ENCODE measurements around the gene LRTM2.

The LRTM2 gene

DNA sequence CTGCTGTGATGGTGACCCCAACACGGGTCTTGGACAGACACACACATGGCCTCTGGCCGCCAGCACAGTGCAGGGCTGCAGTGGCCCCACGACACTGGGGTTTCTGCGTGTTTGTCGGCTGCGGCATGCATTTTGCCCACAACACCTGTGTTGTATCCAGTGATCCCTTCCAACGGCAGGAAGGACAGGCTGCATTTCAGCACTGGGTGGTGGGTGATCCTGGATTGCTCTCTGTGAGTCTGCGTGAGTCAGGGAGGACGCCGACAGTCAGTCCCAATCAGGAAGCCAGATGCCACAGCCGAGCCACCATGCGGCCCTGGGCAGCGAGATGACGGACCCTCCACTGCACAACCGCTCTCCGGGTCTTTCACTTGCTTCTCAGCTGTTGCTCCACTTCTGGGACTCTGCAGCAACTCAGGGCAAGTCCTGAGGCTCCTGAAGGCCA is 20.6 kb downstream of the LRTM2 start:
- Histone ChIP-seq H3K4me3 (ENCODE audit: low read depth, low read length) (no peak overlapping the region), H3K4me1 (ENCODE audit: control insufficient read depth, insufficient read depth, low read length) (no peaks in the 10 kb centered on the region), H3K36me3 (ENCODE audit: control insufficient read depth in 2 of 2, insufficient read depth in 1 of 2, low read length in 2 of 2) (no peaks in the 10 kb centered on the region), H3K9me3 (ENCODE audit: control insufficient read depth, insufficient read depth, low read depth, low read length) (no peaks in the 10 kb centered on the region), H3K27ac (ENCODE audit: extremely low read depth, low read depth, low read length) (no peak overlapping the region)
- POLR2A ChIA-PET = no interaction called here
- CTCF ChIA-PET = no interaction called here
- no peak for TF ChIP-seq ZFP37 (tag by site-specific recombination; IDR thresholded peaks at IDR 0.05)
- TF ChIP-seq ZNF792 (tag by site-specific recombination; IDR thresholded peaks at IDR 0.05) = no peak
- no peak for TF ChIP-seq ZNF76 (tag by site-specific recombination; IDR thresholded peaks at IDR 0.05; ENCODE audit: borderline replicate concordance, low read depth)
- no peak for TF ChIP-seq KLF16 (tag by site-specific recombination; IDR thresholded peaks at IDR 0.05)
- no peak for TF ChIP-seq GFI1B (tag by site-specific recombination; IDR thresholded peaks at IDR 0.05)
- no peak for TF ChIP-seq ZNF138 (tag by site-specific recombination; IDR thresholded peaks at IDR 0.05; ENCODE audit: borderline replicate concordance)
- no peak for TF ChIP-seq ZNF19 (tag by site-specific recombination; IDR thresholded peaks at IDR 0.05; ENCODE audit: low read depth)
- TF ChIP-seq, protein P1, sequence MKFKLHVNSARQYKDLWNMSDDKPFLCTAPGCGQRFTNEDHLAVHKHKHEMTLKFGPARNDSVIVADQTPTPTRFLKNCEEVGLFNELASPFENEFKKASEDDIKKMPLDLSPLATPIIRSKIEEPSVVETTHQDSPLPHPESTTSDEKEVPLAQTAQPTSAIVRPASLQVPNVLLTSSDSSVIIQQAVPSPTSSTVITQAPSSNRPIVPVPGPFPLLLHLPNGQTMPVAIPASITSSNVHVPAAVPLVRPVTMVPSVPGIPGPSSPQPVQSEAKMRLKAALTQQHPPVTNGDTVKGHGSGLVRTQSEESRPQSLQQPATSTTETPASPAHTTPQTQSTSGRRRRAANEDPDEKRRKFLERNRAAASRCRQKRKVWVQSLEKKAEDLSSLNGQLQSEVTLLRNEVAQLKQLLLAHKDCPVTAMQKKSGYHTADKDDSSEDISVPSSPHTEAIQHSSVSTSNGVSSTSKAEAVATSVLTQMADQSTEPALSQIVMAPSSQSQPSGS (tag by site-specific recombination; IDR thresholded peaks at IDR 0.05; ENCODE audit: low read depth) = no peak
- no peak for TF ChIP-seq ZEB2 (tag by site-specific recombination; IDR thresholded peaks at IDR 0.05)
- no peak for TF ChIP-seq KLF9 (tag by site-specific recombination; IDR thresholded peaks at IDR 0.05; ENCODE audit: low read depth)
- no peak for TF ChIP-seq ZNF121 (tag by site-specific recombination; IDR thresholded peaks at IDR 0.05)

DNA sequence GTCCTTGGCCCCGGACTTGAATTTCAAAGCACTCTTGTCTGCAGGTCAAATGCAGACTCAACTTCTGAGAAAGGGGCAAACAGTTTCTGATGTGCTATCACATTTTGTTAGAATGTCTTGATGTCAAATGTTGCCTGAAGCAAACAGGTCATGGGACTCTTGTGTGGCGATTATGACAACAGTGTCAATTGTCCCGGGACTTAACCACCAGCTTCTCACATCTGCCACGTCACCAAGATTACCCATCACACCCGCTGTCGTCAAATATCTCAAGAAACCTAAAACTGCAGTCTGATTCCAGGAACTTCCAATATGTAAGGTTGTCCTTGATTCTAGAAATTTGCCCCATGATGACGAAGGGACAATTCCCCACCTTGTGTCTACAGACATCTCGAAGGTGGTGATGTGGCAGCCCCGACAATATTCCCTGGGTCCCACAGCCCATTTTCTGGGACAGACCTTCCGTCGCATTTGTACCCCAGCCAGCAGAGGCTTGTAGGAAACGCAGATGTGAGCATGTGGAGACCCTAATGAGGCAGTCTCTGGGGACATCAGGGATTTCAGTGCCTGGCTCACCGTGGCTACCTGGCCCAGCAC is 21.3 kb downstream of the LRTM2 start:
- H3K9me3 ChIP-seq (ENCODE audit: control insufficient read depth, insufficient read depth, low read depth, low read length) = no peaks in the 10 kb centered on the region
- no peaks in the 10 kb centered on the region for H3K4me1 ChIP-seq (ENCODE audit: control insufficient read depth, insufficient read depth, low read length)
- H3K4me3 ChIP-seq (ENCODE audit: low read depth, low read length) = no peak overlapping the region
- H3K36me3 ChIP-seq (ENCODE audit: control insufficient read depth in 2 of 2, insufficient read depth in 1 of 2, low read length in 2 of 2) = no peaks in the 10 kb centered on the region
- H3K27ac ChIP-seq (ENCODE audit: extremely low read depth, low read depth, low read length) = no peak overlapping the region
- ChIA-PET POLR2A (no interaction called here), CTCF (interaction anchor here (0.5 kb wide), 1 partner anchor 1505 kb away, joined by 5 read pairs; no protein-coding TSS in a partner anchor)
- TF ChIP-seq ZNF404 (tag by site-specific recombination; IDR thresholded peaks at IDR 0.05) (no peak), ZNF76 (tag by site-specific recombination; IDR thresholded peaks at IDR 0.05; ENCODE audit: borderline replicate concordance, low read depth) (no peak), ZNF48 (tag by site-specific recombination; IDR thresholded peaks at IDR 0.05) (no peak), ZFP3 (tag by site-specific recombination; IDR thresholded peaks at IDR 0.05; ENCODE audit: low read depth) (no peak), ZNF211 (tag by site-specific recombination; IDR thresholded peaks at IDR 0.05; ENCODE audit: low read depth) (no peak), ZNF548 (tag by site-specific recombination; IDR thresholded peaks at IDR 0.05) (no peak)
- TF ChIP-seq, protein P2, sequence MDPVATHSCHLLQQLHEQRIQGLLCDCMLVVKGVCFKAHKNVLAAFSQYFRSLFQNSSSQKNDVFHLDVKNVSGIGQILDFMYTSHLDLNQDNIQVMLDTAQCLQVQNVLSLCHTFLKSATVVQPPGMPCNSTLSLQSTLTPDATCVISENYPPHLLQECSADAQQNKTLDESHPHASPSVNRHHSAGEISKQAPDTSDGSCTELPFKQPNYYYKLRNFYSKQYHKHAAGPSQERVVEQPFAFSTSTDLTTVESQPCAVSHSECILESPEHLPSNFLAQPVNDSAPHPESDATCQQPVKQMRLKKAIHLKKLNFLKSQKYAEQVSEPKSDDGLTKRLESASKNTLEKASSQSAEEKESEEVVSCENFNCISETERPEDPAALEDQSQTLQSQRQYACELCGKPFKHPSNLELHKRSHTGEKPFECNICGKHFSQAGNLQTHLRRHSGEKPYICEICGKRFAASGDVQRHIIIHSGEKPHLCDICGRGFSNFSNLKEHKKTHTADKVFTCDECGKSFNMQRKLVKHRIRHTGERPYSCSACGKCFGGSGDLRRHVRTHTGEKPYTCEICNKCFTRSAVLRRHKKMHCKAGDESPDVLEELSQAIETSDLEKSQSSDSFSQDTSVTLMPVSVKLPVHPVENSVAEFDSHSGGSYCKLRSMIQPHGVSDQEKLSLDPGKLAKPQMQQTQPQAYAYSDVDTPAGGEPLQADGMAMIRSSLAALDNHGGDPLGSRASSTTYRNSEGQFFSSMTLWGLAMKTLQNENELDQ (tag by site-specific recombination; IDR thresholded peaks at IDR 0.05; ENCODE audit: low read depth) = no peak
- TF ChIP-seq, protein P3, sequence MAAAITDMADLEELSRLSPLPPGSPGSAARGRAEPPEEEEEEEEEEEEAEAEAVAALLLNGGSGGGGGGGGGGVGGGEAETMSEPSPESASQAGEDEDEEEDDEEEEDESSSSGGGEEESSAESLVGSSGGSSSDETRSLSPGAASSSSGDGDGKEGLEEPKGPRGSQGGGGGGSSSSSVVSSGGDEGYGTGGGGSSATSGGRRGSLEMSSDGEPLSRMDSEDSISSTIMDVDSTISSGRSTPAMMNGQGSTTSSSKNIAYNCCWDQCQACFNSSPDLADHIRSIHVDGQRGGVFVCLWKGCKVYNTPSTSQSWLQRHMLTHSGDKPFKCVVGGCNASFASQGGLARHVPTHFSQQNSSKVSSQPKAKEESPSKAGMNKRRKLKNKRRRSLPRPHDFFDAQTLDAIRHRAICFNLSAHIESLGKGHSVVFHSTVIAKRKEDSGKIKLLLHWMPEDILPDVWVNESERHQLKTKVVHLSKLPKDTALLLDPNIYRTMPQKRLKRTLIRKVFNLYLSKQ (tag by site-specific recombination; IDR thresholded peaks at IDR 0.05; ENCODE audit: borderline replicate concordance) = no peak
- TF ChIP-seq, protein P4, sequence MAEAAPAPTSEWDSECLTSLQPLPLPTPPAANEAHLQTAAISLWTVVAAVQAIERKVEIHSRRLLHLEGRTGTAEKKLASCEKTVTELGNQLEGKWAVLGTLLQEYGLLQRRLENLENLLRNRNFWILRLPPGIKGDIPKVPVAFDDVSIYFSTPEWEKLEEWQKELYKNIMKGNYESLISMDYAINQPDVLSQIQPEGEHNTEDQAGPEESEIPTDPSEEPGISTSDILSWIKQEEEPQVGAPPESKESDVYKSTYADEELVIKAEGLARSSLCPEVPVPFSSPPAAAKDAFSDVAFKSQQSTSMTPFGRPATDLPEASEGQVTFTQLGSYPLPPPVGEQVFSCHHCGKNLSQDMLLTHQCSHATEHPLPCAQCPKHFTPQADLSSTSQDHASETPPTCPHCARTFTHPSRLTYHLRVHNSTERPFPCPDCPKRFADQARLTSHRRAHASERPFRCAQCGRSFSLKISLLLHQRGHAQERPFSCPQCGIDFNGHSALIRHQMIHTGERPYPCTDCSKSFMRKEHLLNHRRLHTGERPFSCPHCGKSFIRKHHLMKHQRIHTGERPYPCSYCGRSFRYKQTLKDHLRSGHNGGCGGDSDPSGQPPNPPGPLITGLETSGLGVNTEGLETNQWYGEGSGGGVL (tag by site-specific recombination; IDR thresholded peaks at IDR 0.05) = no peak
- TF ChIP-seq, protein P5, sequence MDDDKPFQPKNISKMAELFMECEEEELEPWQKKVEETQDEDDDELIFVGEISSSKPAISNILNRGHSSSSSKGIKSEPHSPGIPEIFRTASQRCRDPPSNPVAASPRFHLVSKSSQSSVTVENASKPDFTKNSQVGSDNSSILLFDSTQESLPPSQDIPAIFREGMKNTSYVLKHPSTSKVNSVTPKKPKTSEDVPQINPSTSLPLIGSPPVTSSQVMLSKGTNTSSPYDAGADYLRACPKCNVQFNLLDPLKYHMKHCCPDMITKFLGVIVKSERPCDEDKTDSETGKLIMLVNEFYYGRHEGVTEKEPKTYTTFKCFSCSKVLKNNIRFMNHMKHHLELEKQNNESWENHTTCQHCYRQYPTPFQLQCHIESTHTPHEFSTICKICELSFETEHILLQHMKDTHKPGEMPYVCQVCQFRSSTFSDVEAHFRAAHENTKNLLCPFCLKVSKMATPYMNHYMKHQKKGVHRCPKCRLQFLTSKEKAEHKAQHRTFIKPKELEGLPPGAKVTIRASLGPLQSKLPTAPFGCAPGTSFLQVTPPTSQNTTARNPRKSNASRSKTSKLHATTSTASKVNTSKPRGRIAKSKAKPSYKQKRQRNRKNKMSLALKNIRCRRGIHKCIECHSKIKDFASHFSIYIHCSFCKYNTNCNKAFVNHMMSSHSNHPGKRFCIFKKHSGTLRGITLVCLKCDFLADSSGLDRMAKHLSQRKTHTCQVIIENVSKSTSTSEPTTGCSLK (tag by site-specific recombination; IDR thresholded peaks at IDR 0.05) = no peak
